Karpas-422 (cell line): ENCODE measurements around the gene RPH3AL. TPM values are rescaled to one million over a fixed set of nuclear protein-coding genes. Genes with fewer than 3 reads are reported as not detected.
A peak's percentile ranks its signal among the peaks of the same experiment; 100 is the strongest.

Source experiments
- DNase-seq: peaks from one replicate; pipeline ENCODE4 v3.0.0-alpha.2; 2015
- H2AFZ ChIP-seq: fragments of 200-600 bp; sonication (generic); 2 replicates; pipeline ENCODE4 v1.6.1; 2014; ENCODE audit warnings: antibody characterized with exemption, low read length, mixed read lengths
- H3K27ac ChIP-seq: fragments of 200-600 bp; sonication (generic); 2 replicates; pipeline ENCODE4 v1.5.1; 2014; ENCODE audit warnings: mild to moderate bottlenecking, low read length, moderate library complexity
- H3K27me3 ChIP-seq: fragments of 200-600 bp; sonication (generic); 2 replicates; pipeline ENCODE4 v1.6.1; 2014; ENCODE audit warnings: low read length, mixed read lengths
- H3K36me3 ChIP-seq: fragments of 200-600 bp; sonication (generic); 2 replicates; pipeline ENCODE4 v1.6.1; 2014; ENCODE audit warnings: low read length, mixed read lengths; ENCODE audit not compliant: insufficient read depth
- H3K4me1 ChIP-seq: fragments of 200-600 bp; sonication (generic); 2 replicates; pipeline ENCODE4 v1.6.1; 2014; ENCODE audit warnings: mild to moderate bottlenecking, low read length, mixed read lengths
- H3K4me2 ChIP-seq: fragments of 200-600 bp; sonication (generic); 2 replicates; pipeline ENCODE4 v1.6.1; 2014; ENCODE audit warnings: low read length, low read depth, mild to moderate bottlenecking; ENCODE audit not compliant: poor library complexity, severe bottlenecking
- H3K4me3 ChIP-seq: fragments of 200-600 bp; sonication (generic); 2 replicates; pipeline ENCODE4 v1.5.1; 2014; ENCODE audit warnings: mild to moderate bottlenecking, antibody characterized with exemption, low read length, mixed read lengths
- H3K79me2 ChIP-seq: fragments of 200-600 bp; sonication (generic); 2 replicates; pipeline ENCODE4 v1.6.1; 2014; ENCODE audit warnings: mild to moderate bottlenecking, low read length, mixed read lengths
- H3K9ac ChIP-seq: fragments of 200-600 bp; sonication (generic); 2 replicates; pipeline ENCODE4 v1.6.0; 2014; ENCODE audit warnings: low read length
- H3K9me2 ChIP-seq: fragments of 200-600 bp; sonication (generic), shearing (Covaris generic); replicated peaks from 2 replicates; pipeline ENCODE4 v1.6.0; 2014; ENCODE audit warnings: mild to moderate bottlenecking, low read length, moderate library complexity; ENCODE audit not compliant: insufficient read depth
- H3K9me3 ChIP-seq: fragments of 300-700, 200-600 bp; sonication (generic); 2 replicates; pipeline ENCODE4 v1.6.1; 2014; ENCODE audit warnings: low read length, mixed read lengths
- H4K20me1 ChIP-seq: fragments of 200-600 bp; sonication (generic); 2 replicates; pipeline ENCODE4 v1.6.1; 2014; ENCODE audit warnings: mild to moderate bottlenecking, antibody characterized with exemption, low read length, low read depth; ENCODE audit not compliant: insufficient read depth
- total RNA-seq: library from RNA; depleted of rRNA; stranded (reverse); fragments of >200 nt; shearing (Covaris generic); gene quantifications from 2 replicates; pipeline ENCODE4 v1.2.3, GENCODE V29; 2014; ENCODE audit warnings: low replicate concordance

Gene RPH3AL
- total RNA-seq, 1 experiment from 2014 or later = not detected

DNA sequence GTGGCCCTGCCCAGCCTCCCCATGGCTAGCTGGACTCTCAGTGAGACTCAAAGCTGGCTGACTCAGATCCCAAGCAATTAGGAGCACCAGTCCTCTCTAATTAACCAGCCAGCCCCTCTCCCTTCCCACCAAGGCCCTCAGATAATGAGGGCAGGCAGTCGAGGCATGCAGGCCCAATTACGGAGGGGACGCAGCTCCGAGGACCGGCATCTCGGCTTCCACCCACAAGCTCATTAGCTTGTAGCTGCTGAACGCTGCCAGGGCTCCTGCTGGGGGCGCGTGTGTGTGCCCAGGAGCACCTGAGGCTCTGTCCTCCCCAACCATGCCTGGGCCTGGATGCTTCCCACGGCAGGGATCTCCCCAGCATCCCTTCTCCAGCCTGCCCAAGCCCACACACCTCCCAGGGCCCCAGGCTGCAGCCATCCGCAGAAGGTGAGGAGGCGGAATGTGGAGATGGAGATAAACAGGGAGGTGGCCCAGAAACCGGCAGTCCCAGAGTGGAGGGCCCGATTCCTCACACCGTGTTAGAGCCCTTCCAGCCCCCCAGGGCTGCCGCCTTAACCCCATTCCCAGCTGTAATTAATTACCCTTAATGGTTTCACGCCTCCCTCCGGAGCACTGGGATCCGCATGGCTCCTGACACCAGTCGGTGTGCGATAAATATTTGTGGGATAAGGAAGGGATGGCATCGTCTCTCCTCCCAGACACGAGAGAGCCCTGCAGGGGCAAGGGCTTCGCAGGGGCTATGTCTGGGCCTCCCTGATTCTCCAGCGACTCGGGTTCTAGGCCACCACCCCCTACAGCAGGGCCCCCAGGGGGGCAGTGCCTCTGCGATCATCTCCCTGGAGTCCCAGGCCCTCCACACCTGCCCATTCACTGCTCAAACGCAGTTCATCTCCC lies 42.2 kb downstream of the RPH3AL start:
- no peak for DNase-seq
- Histone ChIP-seq H3K9me2 (no peaks in the 10 kb centered on the region), H2AFZ (no peak overlapping the region), H3K4me1 (no peaks in the 10 kb centered on the region), H3K4me2 (no peak overlapping the region), H3K9ac (no peak overlapping the region), H3K27me3 (no peaks in the 10 kb centered on the region), H3K79me2 (no peaks in the 10 kb centered on the region), H3K36me3 (no peaks in the 10 kb centered on the region), H3K9me3 (peaks cover 3% of the 10 kb centered on the region), H3K27ac (no peak overlapping the region), H3K4me3 (no peak overlapping the region), H4K20me1 (no peaks in the 10 kb centered on the region)

DNA sequence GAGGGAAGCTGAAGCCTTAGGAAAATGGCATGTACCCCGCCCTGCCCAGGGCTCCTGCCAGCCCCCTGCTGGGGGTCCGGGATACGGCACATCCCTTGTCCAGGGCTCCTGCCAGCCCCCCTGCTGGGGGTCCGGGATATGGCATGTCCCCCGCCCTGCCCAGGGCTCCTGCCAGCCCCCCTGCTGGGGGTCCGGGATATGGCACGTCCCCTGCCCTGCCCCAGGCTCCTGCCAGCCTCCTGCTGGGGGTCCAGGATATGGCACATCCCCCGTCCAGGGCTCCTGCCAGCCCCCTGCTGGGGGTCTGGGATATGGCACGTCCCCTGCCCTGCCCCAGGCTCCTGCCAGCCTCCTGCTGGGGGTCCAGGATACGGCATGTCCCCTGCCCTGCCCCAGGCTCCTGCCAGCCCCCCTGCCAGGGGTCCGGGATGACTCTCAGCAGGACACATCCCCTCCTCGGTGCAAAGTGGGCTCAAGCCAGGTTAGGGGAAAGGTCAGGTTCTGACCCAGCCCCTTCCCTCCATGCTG lies 43.2 kb downstream of the RPH3AL start:
- Histone ChIP-seq H3K79me2 (no peaks in the 10 kb centered on the region), H3K9me2 (no peaks in the 10 kb centered on the region), H2AFZ (no peak overlapping the region), H3K36me3 (no peaks in the 10 kb centered on the region), H3K4me2 (no peak overlapping the region), H4K20me1 (no peaks in the 10 kb centered on the region), H3K4me1 (no peaks in the 10 kb centered on the region), H3K27ac (no peak overlapping the region), H3K9me3 (no peaks in the 10 kb centered on the region; the same call in 1 of the 2 replicates), H3K4me3 (no peak overlapping the region), H3K9ac (no peak overlapping the region), H3K27me3 (no peaks in the 10 kb centered on the region)
- DNase-seq = peak; percentile 80

DNA sequence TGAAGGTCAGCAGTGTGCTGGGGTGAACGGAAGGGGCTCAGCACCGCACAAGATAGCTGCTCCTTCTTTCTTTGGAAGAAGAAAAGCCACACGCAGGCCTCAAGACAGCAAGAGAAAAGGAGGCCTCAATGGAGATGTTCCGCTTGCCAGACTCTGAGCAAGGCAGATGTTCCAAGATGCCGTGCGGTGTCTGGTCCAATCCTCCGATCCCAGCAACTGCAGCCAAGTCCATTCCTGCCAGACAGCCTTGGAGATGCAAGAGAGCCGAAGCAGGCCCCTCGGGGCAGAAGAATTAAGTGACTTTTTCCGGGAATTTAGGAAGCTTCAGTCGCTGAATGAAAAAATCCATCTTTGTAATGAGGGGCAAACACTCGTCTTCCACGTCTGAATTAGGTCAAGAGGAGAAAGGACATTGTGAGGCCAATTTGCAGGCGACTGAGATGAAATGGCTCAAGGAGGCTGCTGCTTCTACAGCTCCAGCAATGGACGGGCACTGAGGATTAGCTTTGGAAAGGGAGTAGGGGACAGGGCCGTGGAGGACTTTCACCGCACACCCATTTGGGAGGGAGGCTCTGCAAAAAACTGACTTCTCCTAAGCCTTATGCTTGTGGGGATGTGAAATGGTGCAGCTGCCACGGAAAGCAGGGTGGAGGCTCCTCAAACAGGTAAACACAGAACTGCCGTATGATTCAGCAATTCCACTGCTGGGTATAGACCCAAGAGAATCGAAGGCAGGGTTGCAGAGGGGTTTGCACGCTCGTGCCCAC lies 44.7 kb downstream of the RPH3AL start:
- no peak overlapping the region for H3K27ac ChIP-seq
- H3K9me2 ChIP-seq = no peaks in the 10 kb centered on the region
- no peak overlapping the region for H2AFZ ChIP-seq
- H3K27me3 ChIP-seq = no peaks in the 10 kb centered on the region
- H3K4me2 ChIP-seq = no peak overlapping the region
- no peaks in the 10 kb centered on the region for H3K79me2 ChIP-seq
- no peaks in the 10 kb centered on the region for H4K20me1 ChIP-seq
- DNase-seq = no peak
- no peak overlapping the region for H3K9ac ChIP-seq
- H3K36me3 ChIP-seq = no peaks in the 10 kb centered on the region
- no peaks in the 10 kb centered on the region for H3K9me3 ChIP-seq
- no peaks in the 10 kb centered on the region for H3K4me1 ChIP-seq
- no peak overlapping the region for H3K4me3 ChIP-seq

DNA sequence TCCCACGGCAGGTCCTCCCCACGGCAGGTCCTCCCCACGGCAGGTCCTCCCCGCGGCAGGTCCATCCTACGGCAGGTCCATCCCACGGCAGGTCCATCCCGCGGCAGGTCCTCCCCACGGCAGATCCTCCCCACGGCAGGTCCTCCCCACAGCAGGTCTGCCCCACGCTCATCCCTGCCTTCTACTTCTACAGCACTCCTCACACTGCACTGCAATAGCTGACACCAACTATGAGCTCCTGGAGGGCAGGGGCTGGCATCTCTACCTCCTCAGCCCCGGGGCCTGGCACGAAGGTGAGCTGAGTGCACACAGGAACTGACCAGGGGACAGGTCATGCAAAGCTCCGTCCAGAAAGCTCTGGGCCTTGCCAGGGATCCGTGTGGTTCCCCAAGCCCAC lies 45.3 kb downstream of the RPH3AL start:
- H3K4me3 ChIP-seq = no peak overlapping the region
- DNase-seq = no peak
- no peak overlapping the region for H3K9ac ChIP-seq

DNA sequence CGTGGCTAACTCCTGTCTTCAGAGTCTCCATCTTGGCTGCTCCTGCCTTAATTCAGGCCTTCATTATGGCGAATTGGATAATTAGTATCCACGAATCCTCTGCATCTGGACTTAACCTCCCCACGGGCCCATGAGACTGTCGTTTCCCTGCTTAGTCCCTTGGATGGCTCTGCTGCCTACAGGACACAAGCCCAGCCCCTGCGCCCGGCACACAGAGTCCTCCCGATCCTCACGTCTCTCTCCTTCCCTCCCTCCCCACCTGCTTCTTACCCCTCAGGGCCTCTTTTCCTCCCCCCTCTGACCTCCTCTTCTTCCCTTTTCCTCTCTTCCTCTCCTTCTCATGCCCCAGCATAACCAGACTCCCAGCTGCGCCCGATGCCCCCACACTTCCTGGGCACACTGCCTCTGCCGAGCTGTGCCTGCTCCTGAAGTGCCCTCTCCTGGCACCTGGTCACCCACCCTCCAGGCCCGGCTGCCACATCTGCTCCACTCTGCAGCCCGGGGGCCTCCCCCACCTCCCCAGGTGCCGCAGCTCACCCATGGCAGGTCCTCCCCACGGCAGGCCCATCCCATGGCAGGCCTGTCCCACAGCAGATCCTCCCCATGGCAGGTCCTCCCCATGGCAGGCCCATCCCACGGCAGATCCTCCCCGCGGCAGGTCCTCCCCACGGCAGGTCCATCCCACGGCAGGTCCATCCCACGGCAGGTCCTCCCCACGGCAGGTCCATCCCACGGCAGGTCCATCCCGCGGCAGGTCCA lies 45.9 kb downstream of the RPH3AL start:
- no peak overlapping the region for H3K4me3 ChIP-seq
- no peak overlapping the region for H3K27ac ChIP-seq
- H4K20me1 ChIP-seq = no peaks in the 10 kb centered on the region
- H3K4me1 ChIP-seq = no peaks in the 10 kb centered on the region
- H3K9ac ChIP-seq = no peak overlapping the region
- H3K27me3 ChIP-seq = no peaks in the 10 kb centered on the region
- no peaks in the 10 kb centered on the region for H3K9me3 ChIP-seq
- H3K9me2 ChIP-seq = no peaks in the 10 kb centered on the region
- H3K36me3 ChIP-seq = no peaks in the 10 kb centered on the region
- no peak overlapping the region for H2AFZ ChIP-seq
- no peak for DNase-seq
- H3K79me2 ChIP-seq = no peaks in the 10 kb centered on the region
- H3K4me2 ChIP-seq = no peak overlapping the region

More for the DNA sequence above, 45.3 kb downstream of the RPH3AL start:
- Histone ChIP-seq H3K36me3 (no peaks in the 10 kb centered on the region), H4K20me1 (no peaks in the 10 kb centered on the region), H3K9me3 (no peaks in the 10 kb centered on the region), H2AFZ (no peak overlapping the region), H3K4me2 (no peak overlapping the region), H3K79me2 (no peaks in the 10 kb centered on the region), H3K27me3 (no peaks in the 10 kb centered on the region), H3K4me1 (no peaks in the 10 kb centered on the region), H3K9me2 (no peaks in the 10 kb centered on the region), H3K27ac (no peak overlapping the region)

DNA sequence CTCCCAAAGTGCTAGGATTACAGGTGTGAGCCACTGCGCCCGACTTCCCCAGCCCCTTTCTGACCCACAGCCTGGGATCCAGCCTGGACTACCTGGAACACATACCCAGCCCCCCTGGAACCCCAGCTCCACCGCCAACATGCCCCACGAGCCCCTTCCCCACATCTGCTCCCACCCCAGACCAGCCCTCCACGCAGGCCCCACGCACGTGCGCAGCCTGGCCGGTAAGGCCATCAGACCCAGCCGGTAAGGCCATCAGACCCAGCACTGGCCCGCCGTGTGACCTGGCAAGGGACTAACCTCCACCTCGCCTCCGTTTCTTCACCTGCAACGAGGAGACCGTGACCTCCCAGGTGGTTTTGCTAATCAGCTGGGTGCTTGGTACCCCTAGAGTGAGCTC lies 46.5 kb downstream of the RPH3AL start:
- Histone ChIP-seq H3K27ac (no peak overlapping the region), H3K4me2 (no peak overlapping the region), H3K36me3 (no peaks in the 10 kb centered on the region), H3K79me2 (no peaks in the 10 kb centered on the region), H3K9me2 (no peaks in the 10 kb centered on the region), H3K4me3 (no peak overlapping the region), H3K4me1 (no peaks in the 10 kb centered on the region), H3K9me3 (no peaks in the 10 kb centered on the region), H4K20me1 (no peaks in the 10 kb centered on the region), H3K27me3 (no peaks in the 10 kb centered on the region), H2AFZ (no peak overlapping the region), H3K9ac (no peak overlapping the region)
- no peak for DNase-seq

DNA sequence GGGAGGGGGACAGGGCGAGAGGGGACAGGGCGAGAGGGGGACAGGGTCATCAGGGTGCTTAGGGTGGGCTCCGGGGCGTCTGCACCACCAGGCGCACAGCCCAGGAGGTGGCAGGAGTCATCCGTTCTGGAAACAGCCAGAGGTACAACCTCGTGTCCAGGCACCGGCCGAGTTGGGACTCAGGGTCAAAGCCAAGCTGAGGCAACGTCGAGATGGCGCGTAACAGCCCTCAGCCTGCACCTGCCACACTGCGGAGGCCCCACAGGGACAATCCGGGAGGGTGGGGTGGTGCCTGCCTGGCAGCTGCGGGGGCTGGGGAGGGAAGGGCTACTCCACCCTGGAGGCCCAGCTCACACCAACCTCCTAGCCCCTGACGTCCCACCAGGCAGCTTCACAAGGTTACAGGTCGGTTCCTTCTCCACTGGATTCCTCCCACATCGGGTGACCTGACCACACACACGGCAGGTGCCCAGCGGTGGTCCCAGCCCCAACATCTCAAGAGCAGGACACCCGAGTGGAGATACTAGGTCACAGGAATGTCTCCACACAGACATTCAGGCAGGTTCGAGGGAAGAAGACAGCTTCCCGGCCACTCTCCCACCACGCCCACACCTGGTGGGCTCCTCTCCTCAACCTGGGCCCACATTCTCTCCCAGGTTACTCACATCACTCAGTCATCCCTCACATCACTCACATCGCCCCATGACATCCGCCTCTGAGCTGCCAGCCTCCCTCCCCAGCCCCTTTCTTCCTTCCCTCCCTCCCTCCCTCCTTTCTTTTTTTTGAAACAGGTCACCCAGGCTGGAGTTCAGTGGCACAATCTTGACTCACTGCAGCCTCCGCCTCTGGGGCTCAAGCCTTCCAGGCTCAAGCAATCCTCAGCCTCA lies 47.3 kb downstream of the RPH3AL start:
- Histone ChIP-seq H3K36me3 (no peaks in the 10 kb centered on the region), H3K9me3 (no peaks in the 10 kb centered on the region), H3K79me2 (no peaks in the 10 kb centered on the region), H3K9ac (no peak overlapping the region), H3K27ac (no peak overlapping the region), H2AFZ (no peak overlapping the region), H3K4me3 (no peak overlapping the region), H3K9me2 (no peaks in the 10 kb centered on the region), H3K4me2 (no peak overlapping the region), H3K4me1 (no peaks in the 10 kb centered on the region), H4K20me1 (no peaks in the 10 kb centered on the region), H3K27me3 (no peaks in the 10 kb centered on the region)
- no peak for DNase-seq
